Neural progenitor cell (in vitro differentiated cells): ENCODE data around the gene MAML3.

Experiments used
- EZH2 ChIP-seq: fragments of 200-600 bp; sonication (generic); IDR thresholded peaks from 2 replicates; pipeline ENCODE4 v1.6.1; 2017; ENCODE audit warnings: antibody characterized with exemption, mild to moderate bottlenecking, moderate library complexity
- EZH2phosphoT487 ChIP-seq: fragments of 200-600 bp; sonication (generic); IDR thresholded peaks from 2 replicates; pipeline ENCODE4 v1.6.1; 2017; ENCODE audit warnings: antibody characterized with exemption
- TF ChIP-seq, protein P1 (sequence below): fragments of 200-600 bp; sonication (generic); IDR thresholded peaks from 2 replicates; pipeline ENCODE4 v1.5.1; 2017; ENCODE audit warnings: antibody characterized with exemption, mild to moderate bottlenecking

DNA sequence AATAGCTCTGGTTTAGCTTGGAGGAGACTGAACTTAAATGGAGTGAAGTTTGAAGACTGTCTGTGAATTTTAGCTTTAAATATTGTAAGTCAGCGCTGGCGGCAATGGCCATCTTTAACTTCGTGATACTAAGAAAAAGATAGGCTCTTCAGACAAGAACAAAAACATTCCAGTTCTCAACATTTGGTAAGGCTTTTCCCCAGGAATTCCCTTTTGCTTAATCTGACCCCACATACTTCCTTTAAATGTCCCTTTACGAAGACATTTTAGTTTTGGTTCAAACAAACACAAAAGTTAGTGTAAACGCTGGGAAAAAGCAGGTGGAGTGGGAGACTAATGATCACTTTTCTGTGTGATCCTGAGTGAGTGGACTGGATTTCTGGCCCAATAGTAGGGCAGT is 106.2 kb downstream of the MAML3 start:
- TF ChIP-seq, protein P1, sequence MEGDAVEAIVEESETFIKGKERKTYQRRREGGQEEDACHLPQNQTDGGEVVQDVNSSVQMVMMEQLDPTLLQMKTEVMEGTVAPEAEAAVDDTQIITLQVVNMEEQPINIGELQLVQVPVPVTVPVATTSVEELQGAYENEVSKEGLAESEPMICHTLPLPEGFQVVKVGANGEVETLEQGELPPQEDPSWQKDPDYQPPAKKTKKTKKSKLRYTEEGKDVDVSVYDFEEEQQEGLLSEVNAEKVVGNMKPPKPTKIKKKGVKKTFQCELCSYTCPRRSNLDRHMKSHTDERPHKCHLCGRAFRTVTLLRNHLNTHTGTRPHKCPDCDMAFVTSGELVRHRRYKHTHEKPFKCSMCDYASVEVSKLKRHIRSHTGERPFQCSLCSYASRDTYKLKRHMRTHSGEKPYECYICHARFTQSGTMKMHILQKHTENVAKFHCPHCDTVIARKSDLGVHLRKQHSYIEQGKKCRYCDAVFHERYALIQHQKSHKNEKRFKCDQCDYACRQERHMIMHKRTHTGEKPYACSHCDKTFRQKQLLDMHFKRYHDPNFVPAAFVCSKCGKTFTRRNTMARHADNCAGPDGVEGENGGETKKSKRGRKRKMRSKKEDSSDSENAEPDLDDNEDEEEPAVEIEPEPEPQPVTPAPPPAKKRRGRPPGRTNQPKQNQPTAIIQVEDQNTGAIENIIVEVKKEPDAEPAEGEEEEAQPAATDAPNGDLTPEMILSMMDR = no peak
- TF ChIP-seq EZH2 (no peak), EZH2phosphoT487 (no peak)
